Ureter (tissue), 1 donor: ENCODE measurements around the gene CAMTA1. TPM values are rescaled to one million over a fixed set of nuclear protein-coding genes. Genes with fewer than 3 reads are reported as not detected.

Experiments used
- DNase-seq: peaks from one replicate; pipeline ENCODE4 v3.0.0-alpha.2; 2020; ENCODE audit warnings: low spot score
- total RNA-seq: library from RNA; stranded (reverse); gene quantifications from one replicate; pipeline ENCODE4 v1.2.4, GENCODE V29; 2023
- donor health status: DM: yes; HTN: yes; CAD: no.

The CAMTA1 gene
- total RNA-seq, 1 donor from 2014 or later: 88.1 TPM

DNA sequence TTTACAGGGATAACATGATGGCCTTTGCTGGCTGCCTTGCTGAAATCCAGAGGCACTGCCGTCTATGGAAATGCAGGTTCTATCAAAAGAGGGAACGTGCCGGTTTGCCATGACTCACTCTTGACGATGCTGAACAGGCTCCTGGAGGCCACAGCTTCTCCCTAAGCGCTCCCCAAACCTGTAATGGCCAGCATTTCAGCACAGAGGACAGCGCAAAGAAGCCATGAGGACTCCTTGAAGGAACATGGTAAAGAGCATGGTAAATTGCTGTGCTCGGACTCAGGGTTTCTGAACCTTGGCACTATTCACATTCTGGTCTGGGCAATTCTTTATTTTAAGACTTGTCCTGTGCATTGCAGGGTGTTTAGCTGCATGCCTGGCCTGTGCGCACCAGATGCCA is 217.5 kb downstream of the CAMTA1 start:
- no peak for DNase-seq

DNA sequence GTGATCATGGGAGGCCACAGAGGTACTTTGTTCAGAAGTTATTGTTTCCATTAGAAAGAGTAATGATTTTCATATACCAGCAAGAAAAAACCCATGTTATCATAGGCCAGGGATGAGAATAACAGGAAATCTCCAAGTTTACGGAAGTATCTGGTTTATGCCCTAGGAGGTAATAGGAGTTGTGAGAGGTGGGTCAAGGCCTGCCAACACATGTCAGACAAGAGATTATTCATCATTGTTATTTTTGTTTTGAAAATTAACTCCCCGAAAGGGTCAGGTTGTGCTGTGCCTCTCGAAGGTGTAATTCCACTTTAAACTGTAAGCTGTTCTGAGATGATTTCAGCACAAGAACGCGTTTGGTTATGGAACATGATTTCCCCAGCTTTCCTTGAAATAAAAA is 218.4 kb downstream of the CAMTA1 start:
- no peak for DNase-seq

DNA sequence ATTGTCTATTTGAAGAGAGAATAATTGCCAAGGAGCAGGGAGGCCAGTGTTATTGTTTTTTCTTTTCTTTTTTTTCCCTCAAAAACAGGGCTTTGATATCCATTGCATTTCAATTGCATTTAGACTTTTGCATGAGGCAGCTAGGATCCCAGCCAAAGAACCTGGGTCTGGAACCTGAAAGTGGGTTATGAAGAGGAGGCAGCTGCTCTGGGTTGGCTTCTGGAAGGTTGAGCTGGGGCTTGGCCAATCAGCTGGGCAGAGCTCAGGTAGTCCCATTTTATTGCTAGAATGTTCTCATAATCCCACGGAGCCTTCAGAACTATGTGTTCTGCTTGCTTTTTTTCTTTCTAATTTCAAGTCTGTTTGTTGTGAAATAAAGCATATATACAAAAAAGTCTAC is 218.9 kb downstream of the CAMTA1 start:
- DNase-seq: no peak

DNA sequence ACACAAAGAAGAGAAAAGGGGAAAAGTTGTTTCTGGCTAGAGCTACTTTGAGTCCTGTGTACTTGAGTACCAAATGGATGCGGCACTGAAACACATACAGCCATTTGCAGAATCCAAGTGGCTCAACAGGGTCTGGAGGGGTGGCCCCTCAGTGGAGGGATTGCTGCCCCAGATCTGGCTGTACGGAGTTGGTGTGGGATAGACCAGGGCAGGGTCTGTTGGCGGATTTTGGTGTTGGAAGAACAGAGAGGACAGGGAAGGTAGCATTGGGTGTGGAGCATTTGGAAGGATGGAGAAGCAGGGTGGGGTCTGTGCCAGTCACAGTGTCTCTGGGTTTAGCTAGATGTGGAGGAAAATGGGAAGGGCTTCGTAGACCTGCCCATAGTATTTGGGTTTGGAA is 220.5 kb downstream of the CAMTA1 start:
- DNase-seq: no peak

DNA sequence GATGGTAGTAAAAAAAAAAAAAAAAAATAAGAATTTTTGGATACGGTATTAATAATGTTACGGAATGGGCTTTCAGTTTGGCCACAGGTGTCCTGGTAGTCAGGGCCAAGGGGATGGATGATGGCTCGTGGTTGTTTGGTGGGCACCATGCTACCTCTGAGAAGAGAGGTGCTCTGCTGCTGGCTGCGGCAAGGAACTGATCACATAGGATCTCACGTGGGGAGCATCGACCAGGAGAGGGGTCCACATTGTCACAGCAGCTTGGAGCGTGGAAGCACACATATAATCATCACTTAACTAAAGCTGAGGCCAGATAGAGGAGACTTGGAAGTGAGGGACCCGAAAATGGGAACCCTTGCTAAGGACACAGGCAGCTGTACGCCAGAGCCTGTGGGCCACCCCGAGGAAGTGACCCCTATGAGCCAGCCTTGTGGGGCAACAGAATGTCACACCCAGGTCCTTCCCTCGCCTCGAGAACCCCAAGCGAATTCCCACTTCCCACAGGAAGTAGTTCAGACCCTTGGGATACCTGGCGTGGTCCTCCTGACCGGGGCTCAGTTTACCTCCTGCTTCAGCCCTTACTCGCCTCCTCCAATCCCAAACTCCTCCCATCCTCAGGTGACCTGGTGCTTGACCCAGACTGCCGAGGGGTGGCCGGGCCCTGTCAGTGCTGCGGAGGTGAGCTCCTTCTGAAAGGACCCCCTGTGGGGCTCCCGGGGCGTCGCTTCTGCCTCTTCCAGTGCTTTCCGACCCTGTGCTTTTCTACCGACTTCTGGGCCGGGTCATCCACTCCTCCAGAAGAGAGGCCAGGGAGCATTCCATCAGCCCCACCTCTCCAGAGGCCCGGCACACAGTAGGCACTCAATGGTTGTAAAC is 222.0 kb downstream of the CAMTA1 start:
- no peak for DNase-seq

DNA sequence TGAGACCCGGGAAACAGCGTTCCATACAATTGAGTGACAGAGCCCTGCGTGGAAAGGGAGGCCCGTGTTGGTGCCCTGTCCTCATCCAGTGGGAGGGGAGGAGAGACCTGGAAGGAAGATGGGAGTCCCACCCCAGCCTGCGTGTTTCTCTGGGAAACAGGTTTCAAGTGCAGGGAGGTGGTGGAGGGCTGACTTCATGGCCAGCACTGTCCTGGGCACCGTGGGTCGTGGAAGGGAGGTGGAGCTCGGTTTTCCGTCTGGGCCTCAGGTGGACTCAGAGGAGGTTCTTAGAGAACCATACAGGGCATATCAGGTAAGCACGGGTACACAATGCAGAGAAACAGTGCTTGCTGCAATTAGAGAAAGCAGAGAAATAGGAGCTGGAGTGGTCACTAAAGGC is 222.6 kb downstream of the CAMTA1 start:
- DNase-seq: no peak

DNA sequence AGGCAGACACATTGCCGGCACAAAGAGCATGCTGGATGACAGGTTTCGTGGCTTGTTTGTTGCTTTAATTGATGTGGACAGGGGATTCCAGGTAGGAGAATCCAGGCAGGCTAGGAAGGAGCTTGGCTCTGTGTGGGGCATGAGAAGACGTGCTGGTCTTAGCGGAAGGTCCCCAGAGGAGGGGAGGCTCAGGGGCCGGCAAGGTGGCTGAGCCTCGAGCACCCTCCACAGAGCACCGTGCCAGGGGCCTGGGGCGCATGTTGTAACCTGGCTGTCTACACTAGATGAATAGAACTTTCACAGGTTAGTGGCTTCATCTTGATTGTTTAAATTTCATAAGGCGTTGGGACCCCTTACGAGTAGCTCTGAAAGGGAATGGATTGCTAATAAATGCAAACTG is 223.1 kb downstream of the CAMTA1 start:
- DNase-seq: no peak

DNA sequence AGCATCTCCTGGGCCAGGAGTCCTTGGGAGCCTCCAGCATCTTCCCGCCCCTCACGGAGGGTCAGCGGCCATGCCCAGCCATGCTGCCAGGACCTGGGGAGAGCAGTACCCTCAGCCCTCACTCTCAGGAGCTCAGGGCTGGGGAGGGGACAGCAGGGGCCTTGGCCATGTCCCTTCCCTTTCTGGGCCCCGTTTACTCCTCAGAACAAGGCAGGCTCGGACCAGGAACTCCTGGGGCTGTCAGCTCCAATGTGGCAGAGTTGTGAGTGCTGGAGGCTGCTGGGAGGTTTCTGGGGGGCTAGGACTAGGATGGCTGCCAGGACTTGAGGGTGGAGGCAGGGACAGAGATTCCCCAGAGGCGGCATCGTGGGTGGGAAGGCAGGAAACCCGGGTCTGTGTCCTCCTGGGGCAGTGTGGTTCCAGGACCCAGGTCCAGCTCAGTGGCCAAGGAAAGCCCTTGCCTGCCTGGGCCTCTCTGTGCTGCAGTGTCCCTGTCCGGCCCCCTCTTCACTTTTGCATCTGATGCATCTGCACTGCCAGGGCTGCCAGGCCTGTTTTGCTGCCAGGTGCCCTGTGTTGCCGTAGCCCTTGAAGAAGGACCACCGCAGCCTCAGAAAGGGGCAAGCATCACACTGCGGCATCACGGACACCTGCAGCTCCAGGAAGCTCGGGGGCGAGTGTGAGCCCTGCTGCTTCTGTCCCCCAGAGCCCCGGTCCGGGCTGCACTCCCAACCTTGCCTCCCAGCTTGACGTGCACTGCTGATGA is 223.9 kb downstream of the CAMTA1 start:
- DNase-seq: no peak

DNA sequence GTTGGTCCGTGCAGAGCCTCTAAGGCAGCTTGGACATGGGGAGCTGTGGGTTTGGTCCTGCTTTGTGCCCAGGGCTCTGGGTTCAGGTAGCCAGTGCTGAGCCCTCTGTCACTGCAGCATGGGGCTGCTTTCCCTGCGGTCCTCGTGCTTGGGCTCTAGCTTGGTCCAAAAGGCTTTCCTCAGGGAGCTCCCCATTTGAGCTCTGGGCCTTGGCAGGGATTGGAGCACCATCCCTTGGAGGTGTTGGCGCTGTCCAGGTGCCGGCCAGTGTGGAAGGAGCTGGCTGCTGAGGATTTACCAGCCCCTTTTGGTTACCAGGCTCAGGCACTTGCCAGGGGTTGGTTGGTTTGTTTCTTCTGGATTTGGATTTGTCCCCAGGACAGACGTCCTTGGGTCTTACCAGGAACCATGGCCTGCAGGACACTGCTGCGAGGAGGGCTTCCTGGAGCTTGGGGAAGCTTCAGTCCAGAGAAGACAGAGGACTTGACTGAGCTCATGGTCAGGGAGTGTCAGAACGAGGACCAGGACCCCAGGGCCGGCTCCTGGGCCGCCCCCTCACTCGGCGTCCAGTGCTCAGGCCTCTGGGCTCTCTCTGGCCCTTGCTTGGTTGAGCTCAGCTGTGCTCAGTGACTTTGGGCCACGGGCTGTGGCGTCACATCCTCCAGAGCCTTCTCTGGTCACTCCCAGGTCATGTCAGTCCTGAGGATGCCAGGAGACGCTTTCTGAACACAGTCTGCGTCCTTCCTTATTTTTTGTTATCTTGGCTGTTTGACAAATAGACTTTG is 224.7 kb downstream of the CAMTA1 start:
- no peak for DNase-seq

DNA sequence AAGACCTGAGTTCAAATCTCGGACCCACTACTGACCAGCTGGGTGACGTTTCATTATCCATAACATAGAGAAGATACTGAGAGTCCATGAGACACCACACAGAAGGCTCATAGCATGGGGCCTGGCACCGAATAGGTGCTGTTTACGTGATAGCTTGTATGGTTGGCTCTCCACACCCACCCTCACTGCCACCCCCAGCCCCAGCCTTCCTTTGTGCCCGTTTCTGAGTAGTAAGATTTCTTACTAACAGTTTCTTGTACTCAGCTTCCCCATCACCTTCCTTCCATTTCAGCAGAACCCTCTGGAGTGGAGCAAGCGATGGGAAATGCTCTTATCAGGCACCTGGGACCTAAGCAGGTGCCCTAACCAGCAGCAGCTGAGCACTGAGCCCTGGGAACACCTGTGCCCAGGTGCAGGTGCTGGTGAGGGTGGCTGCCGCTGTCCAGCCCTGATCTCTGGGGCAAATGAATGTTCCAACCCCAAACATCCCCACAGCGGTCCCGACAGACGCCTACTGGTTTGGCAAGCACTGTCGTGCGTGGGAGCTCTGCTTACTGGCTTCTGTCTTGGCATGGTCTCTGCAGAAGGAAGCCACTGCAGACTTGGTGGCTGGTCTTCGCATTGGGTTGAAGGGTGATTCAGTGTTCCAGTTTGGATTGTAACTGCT is 225.4 kb downstream of the CAMTA1 start:
- DNase-seq: no peak

DNA sequence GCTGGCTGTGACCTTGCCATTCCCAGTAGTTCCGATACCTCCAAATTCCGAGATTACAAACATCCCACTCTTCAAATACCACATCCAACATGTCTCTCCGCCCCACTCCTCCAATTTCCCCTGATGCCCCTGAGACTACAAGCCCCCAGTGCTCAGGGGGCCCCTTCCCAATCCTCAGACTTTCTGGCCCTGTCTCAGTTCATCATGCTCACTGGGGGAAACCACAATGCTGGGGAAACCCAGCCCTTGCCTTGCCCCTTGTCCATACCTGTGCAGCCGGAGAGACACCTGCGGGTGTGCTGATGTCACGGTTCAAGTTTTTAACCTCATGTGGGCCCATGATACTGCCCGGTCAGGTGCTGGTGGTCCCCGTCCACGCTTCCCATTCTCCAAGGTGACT is 226.6 kb downstream of the CAMTA1 start:
- DNase-seq: no peak

DNA sequence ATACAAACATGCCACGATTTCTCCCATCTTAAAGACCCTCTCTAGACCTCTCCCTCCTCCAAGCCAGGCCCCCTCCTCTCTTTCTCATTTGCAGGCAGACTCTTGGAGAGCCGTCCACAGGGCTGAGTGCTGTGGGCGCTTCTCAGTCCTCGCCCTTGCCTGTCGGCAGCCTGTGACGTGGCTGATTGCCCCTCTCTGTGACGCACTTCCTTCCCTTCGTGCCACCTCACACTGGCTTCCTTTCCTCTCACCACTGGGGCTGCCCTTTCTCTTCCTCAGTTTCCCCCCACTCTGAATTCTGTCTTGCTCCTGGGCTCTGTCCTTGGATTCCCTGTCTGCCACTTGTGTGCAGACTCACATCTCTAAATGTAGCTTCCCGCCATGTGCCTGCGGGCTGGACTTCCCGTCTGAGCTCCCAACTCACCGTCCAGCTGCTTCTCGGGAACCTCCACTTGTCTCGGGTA is 227.2 kb downstream of the CAMTA1 start:
- DNase-seq: no peak

DNA sequence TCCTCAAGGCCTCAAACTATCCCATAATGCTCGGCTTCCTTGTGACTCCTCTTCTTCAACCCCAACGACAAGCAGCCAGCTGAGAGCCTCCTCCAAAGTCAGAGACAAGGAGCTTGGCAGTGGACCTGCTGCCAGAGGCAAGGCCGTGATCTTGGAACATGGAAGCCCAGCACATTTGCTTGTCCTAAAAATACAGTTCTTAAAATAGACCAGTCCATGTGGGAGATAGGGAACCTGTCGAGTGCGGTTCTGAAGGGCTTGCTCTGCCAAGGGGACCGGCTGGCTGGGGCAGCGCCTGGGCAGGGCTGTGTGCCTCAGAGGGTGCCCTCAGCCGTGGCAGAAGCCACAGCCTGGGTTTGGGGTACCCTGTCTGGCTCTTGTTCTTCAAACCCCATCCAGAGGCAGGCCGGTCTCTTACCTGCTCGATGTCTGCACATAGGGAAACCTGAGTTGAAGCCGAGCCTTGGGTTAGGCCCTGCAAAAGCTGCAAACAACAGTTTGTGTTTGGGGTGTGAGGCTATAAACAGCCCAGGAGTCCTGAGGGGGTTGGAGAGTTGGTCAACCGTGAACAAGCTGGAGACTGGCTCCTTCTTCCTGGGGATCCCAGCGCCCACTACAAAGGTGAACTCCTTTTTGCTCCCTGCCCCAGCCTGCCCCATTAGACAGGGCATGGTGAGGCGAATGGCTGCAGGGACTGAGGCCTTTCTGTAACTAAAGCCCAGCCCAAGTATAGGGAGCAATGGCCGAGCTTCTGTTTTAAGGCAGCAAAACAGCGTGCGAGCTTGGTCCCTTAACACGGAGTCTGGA is 228.8 kb downstream of the CAMTA1 start:
- no peak for DNase-seq

DNA sequence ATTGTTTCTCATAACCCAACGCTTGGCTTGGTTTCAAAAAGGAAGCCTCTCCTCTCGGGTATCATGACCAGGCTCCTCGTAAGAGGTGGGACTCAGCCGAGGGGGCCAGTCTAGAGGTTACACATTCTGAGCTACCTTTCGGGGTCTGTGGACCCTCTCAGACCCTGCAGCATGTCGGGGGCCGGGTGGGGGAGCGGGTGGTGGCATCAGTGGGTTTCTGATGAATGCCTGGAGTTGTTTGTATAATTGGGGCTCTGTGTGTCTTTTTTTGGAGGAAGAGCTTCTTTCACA is 229.3 kb downstream of the CAMTA1 start:
- DNase-seq: no peak

DNA sequence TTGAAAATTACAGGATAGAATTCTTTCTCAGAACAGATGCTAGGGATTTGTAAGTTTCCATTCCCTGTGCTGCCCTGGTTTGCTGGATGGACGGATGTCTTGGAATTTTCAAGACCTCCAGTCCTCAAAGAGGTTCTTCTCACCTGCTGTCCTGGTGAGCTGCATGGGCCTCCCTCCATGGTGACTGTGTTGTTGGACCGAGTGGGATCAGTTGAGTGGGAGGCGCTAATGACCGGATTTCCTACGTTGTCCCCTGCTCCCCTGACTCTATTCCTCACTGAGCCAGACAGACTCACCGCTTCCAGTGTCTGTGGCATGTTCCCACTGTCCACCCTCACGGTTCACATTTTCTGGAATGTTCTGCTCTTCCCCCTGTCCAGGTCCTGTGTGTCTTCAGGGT is 229.8 kb downstream of the CAMTA1 start:
- no peak for DNase-seq

DNA sequence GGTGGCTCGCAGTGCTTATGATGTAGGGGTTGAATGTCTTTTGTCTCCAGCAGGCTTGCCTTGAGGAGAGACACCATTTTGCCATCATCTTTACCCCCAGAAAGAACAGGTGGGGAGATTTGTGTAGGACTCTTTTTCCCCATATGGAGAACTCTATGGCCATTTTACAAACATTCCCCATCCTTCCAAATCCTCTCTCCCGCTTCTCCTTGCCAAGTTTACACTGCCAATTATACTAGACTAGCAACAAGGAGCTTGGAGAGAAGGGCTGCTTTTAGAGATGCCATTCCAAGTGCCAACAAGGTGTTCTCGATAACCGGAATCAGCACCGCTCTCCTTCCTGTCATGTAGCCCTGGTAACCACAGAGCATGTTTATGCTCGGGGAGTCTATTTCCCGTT is 233.1 kb downstream of the CAMTA1 start:
- no peak for DNase-seq

DNA sequence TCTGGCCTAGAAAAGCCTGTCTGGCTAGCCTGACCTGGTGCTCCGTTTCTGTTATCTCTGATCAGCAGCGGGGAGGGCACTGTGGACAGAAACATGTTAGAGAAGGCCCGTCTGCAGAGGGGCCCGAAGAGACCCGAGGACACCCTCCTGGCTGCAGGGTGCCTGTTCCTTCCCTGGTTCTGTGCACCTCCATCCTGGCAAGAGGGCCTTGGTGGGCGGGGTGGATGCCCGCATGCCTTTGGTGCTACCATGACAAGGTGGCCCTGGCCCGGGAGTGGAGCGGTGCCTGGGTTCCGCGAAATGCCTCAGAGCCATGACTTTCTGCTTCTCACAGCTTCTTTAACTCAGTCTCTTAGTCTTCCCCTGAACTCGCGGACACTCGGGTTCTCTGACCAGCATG is 233.6 kb downstream of the CAMTA1 start:
- no peak for DNase-seq

DNA sequence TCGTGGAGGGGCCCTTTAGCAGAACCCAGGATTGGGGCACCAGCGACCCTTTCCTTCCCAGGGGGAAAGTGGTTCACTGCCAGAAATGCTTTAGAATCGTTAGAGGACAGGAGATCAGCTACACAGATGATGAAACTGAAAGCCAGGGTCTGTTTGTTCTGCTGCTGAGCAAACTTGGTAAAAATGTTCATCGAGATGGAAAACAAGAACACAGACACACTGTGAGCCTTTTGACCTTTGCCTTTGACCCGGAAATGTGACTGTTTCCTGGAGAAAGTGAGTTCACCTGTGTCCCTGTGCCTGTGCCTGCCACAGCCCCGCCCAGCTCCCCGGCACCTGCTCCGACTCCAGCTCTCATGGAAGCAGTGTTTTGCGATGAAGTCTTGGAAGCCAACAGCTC is 234.3 kb downstream of the CAMTA1 start:
- DNase-seq: no peak

DNA sequence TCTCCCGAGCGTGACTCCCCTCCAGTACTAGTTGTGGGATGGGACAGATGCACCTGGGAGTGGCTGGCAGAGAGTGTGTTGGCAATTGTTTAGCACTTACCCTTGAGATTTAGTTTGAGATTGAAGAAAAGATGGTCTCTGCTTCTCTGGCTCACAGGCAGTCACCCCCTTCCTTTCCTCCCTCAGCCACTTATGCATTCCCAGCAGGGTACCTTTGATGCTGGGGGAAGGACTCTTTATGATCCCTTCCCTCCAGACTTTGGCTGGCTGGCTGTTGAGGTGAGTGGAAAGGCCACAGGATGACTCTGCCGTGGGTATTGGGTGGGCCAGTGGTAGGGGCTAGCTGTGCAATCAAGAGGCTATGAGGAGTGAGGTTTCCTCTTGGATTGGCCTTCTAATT is 236.8 kb downstream of the CAMTA1 start:
- no peak for DNase-seq

DNA sequence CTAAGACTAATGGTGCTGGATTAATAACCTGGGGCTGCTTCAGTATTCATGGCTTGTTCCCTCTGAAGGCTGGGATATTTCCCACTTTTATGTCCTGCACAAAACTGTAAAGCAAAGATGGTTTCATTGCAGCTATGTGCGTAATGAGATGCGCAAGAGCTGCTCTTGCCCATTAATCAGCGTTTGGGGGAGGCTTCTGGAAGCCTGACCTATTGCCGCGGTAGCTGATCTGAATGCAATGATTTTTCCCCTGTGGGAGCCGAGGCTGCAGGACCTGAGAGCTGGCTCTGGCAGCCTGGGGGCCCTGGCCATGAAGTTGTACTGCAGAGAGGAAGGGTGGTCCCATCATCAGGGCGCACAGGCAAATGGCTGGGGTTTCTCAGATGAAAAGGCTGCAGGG is 239.8 kb downstream of the CAMTA1 start:
- DNase-seq: no peak

DNA sequence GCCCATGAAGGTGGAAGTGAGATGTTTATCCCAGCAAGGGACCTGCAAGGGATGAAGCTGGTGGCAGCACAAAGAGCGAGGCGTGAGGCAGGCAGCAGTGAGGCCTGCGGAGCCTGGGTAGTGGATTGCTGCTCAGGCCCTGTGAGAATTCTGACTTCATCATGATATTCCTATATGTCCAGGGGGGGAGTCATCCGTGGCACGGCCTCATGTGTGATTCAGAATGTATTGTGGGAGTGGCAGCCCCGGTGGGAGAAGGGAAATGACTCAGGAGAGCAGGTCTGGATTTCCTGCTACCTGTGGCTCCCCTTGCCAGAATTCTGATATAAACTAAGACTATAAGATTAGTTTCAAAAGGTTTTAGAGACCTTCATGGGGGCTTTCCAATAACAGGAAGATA is 240.9 kb downstream of the CAMTA1 start:
- no peak for DNase-seq
